CD4-positive, alpha-beta T cell treated with Interleukin-12 subunit alpha and Interleukin-12 subunit beta, for 1 hour (primary cell): Measurements from ENCODE around the gene SYNGR3.
"Not testable (repeated sequence)": the region's sequence is repeated elsewhere in the genome, so short reads cannot be mapped to it uniquely, and the experiment has no call there.

Experiments used
- DNase-seq: peaks from one replicate; pipeline ENCODE4 v3.0.0-alpha.2; 2020

Gene SYNGR3

DNA sequence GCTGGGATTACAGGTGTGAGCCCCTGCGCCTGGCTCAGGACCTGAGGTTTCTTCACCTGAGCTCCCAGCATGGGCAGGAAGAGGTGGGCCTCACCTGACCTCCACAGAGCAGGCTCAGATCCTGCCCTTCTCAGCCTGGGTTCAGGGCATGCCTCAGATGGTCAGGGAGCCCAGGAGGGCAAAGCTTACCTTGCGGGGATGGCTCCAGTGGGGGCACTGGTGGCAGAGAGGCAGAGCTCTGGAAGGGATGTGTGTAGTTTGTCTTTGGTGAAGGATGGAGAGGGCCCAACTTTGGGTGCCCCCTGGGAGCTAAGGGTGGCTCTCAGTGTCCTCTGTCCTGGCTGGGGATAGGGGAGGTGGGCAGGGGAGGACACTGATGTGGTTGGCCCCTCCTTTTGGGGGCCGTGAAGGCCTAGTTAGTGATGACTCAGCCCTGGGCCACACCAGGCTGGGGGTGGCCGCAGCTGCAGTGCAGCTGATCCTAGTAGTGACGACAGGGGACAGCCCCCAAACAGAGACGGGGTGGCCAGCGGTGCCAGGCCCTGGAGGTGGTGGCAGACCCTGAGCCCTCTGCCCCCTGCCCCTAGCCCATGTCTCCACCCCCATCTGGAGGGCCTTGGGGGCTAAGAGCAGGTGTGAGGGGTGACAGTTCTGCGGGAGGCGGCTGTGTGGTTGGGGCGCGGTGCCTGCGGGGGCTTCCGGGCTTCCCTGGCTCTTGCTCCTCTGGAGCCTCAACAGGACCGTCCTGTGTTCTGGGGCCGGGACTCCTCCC is 42.7 kb downstream of the SYNGR3 start:
- no peak for DNase-seq

DNA sequence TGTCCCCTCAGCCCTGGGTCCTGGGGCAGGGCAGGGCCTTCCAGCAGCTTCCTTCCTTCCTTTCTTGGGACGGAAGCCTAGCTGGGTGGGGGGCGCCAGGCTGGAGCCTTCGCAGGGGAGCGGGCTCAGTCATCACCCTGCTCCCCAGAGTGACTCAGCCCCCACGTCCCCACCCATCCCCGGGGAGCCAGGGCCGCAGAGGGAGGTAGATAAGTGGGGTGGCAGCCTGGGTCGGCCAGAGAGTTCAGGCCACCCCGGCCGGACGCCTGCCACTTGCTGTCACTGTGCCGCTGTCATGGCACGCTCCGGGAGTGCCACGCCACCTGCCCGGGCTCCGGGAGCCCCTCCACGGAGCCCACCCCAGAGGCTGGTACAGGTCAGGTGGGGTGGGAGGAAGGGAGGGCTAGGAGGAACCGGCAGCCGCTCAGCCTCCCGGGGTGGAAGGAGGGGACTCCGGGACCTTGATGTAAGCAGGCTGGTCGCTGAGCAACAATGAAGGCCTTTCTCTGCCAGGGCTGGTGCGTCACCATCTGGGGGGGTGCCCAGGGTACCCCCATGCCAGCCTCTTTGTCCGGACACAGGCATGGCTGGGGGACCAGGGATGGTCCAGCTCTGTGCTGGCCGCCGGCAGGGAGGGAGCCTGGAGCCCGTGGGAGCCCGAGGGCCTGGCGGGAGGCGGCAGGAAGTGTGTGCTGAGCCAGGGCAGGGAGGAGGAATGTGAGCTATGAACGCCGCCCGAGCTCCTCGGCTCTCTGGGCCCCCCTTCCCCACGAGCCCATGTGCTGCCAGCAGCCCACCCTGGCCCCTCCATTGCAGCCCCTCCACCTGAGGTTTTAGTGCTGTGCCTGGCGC is 43.5 kb downstream of the SYNGR3 start:
- no peak for DNase-seq

DNA sequence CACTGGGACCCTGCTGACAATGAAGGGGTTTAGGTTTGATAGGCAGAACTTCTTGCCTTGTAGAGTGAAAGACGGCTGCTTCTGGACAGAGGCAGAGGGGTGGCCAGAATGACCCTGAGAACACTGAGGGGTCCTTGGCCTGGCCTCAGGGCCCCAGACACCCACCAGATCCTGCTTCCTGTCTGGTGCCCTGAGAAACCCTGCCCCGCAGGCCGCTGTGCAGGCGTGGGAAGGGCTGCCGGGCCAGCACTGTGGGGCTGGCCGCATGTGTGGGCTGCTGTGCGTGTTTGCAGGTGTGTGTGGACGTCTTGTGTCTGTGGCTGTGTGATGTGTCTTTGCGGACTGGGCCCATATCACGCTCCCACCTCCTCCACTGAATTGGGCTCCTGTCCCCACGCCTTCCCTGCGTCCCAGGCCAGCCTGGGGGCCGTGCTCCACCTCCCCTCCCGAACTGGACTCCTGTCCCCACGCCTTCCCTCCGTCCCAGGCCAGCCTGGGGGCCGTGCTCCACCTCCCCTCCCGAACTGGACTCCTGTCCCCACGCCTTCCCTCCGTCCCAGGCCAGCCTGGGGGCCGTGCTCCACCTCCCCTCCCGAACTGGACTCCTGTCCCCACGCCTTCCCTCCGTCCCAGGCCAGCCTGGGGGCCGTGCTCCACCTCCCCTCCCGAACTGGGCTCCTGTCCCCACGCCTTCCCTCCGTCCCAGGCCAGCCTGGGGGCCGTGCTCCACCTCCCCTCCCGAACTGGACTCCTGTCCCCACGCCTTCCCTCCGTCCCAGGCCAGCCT is 44.3 kb downstream of the SYNGR3 start:
- not testable (repeated sequence) for DNase-seq

DNA sequence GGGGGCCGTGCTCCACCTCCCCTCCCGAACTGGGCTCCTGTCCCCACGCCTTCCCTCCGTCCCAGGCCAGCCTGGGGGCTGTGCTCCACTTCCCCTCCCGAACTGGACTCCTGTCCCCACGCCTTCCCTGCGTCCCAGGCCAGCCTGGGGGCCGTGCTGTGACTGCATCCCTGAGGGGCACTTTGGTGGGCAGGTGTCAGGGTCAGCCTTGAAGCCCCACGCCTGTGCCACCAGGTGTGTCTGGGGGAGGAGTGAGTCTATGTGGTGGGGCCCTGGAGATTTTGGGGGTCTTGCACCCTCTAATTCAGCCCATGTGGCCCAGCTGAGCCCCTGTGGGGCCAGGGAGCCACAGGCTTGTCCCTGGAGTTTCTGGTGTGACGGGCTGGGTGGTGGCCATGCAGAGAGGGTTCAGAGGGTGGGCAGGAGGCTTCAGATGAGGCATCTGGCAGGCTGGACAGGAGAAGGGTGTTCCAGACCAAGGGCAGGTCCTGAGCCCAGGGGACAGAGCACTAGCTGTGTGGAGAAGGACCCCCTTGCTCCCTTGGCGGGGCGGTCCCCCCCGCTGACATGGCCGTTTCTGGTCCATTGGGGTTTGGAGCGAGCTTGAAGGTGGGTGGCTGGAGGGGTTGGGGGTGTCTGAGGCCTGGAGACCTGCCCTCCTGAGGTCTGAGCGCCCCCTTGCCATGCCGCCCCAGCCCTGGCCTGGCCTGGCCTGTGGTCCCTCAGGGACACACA is 45.1 kb downstream of the SYNGR3 start:
- DNase-seq, result no peak

DNA sequence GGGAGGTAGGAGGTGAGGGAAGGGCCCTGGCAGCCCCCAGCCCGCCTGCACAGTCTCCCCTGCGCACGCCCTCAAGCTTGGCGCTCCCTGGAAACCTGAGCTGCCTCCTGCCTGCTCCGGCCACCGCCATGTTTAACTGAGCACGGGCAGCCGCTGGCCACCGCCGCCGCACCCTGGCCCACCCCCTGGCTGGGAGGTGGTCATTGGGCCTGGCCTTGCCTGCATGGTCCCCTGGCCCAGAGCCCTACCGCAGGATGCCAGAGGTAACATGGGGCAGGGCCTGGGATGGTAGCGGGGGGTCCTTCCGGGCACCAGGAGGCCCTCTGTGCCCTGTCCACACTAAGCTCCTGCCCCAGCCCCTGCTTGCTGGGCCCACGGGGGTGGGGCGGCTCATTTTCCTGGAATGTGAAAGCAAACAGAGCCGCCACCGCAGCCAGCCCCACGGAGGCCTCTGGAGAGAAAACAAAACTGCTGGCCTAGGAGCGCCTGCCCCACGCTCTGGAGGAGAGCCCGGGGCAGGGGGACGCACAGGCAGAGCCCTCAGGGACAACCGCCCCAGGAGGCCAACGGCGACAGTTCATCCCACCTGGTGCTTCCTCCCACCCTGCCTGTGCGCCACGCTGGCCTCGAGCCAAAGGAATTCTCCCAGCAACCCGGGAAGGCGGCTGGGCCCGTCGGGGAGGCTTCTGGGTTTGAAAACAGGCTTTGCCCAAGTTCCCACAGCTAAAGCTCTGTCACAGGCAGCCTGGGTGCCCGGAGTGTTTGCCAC is 45.8 kb downstream of the SYNGR3 start:
- DNase-seq, result no peak

DNA sequence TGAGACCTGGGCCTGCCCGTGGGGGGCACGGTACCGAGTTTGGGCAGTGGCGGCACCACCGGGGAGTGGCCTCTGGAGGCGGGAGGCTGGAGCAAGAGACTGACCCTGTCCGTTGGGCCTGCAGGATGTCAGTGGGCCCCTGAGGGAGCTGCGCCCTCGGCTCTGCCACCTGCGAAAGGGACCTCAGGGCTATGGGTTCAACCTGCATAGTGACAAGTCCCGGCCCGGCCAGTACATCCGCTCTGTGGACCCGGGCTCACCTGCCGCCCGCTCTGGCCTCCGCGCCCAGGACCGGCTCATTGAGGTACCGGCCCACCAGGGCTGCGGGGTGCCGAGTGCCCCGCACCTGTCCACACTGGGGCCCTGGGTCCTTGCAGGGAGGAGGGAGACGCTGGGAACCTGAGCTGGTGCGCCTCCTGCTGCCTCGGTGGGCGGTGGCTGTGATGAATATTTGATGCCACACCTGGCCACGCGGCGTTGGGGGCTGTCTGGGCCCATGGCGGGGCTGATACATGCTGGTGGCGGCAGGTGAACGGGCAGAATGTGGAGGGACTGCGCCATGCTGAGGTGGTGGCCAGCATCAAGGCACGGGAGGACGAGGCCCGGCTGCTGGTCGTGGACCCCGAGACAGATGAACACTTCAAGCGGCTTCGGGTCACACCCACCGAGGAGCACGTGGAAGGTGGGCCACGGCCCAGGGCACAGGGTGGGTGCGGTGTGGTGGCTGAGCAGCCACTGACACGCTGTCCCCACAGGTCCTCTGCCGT is 46.6 kb downstream of the SYNGR3 start:
- no peak for DNase-seq

DNA sequence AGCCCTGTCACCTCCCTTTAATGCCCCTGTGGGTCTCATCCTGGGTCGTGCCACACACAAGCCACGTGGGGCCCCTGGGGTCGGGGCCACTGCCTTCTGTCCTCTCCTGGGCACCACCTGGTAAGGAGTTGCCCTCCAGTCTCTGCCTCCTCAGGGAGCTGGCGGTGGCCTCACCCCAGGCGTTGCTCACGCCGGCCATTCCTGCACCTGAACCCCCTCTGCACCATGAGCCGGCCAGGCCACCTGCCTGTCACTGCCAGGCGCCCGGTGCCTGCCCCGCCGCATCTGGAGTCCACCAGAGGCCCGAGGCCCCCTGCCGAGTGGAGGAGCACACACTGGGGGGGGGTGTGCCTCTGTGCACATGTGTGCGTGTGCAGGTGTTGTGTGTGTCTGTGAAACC is 47.3 kb downstream of the SYNGR3 start:
- DNase-seq, result no peak

DNA sequence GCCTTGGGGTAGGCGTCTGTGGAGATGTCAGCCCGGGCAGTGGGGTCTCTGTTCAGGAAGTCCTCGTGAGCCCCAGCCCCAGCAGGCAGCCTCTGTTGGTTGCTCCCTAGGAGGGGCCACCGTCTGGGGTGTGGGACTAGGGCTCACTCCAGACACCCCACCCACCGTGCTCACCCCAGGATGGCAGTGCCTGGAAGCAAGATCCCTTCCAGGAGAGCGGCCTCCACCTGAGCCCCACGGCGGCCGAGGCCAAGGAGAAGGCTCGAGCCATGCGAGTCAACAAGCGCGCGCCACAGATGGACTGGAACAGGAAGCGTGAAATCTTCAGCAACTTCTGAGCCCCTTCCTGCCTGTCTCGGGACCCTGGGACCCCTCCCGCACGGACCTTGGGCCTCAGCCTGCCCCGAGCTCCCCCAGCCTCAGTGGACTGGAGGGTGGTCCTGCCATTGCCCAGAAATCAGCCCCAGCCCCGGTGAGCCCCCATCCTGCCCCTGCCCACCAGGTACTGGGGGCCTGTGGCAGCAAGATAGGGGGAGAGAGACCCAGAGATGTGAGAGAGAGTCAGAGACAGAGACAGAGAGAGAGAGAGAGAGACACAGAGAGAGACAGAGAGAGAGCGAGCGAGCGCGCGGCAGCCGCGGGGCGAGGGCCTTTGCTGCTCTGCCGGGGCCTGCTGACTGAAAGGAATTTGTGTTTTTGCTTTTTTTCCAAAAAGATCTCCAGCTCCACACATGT is 48.0 kb downstream of the SYNGR3 start:
- DNase-seq, result no peak

DNA sequence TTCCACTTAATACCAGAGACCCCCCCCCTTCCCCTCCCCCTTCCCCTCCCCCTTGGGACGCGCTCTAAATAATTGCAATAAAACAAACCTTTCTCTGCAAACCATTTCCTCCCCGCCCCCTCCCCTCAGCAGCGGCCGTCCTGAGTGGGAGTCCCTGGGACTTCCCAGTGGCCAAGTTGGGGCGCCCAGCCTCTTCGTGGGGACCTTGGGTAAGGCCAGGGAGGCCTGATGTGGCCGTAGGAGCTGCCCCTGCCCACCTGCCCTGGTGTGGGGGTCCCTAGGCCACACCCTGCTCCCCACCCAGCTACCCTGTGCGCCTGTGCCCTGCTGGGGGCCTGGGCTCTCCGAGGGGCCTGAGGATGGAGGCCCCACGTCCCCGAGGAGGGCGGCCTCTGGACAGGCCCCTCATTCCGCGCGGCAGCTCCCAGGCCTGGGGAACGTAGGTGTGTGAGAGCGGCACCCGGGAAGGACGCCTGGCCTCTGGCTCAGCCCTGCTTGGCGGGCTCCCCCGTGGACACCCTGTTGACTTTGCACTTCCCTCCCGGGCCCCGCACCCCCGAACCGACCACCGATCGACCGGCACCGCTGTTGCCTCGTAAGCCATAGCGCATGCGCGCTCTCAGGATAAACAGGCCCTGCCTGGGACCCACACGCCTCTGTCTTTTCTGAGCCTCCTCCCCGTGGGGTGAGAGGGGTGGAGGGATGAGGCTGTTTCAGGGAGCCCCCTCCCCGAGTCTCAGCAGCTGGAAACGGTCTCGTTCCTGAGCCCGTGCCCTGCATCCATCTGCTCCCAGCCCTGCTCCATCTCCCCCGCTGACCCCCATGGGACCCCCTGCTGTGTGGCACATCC is 48.8 kb downstream of the SYNGR3 start:
- no peak for DNase-seq

DNA sequence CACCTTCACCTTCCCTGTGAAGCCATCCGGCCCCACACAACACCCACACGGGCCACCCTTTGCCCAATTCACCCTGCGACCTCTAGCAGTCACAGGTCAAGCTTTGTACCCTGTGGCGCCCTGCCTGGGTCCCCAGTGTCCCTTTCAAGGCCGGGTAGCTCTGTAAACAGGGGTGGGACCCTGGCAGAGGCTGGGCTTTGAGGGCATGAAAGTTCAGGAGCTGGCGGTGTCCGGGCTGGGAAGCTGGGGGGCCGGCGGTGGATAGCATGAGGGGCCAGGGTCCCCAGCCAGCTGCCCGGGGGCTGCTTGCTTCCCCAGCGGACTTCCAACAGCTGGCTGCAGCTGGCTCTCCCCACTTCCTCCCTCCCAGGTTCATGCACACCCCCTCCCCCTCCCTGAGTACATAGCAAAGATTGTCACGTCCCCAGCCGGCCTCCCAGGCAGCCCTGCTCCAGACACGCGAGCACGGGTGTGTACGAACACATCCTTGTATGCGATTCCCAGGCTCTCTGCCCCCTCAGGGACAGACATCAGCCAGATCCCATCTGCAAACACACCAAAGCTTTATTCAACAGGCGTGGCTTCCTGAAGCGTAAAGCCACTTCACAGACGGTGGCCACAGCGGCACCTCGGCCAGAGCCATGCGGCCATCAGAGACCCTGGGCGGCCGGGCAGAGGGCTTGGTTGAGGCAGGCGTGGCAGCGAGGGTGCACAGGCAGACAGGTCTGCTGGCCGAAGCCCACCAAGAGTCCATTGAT is 49.7 kb downstream of the SYNGR3 start:
- DNase-seq, result no peak

DNA sequence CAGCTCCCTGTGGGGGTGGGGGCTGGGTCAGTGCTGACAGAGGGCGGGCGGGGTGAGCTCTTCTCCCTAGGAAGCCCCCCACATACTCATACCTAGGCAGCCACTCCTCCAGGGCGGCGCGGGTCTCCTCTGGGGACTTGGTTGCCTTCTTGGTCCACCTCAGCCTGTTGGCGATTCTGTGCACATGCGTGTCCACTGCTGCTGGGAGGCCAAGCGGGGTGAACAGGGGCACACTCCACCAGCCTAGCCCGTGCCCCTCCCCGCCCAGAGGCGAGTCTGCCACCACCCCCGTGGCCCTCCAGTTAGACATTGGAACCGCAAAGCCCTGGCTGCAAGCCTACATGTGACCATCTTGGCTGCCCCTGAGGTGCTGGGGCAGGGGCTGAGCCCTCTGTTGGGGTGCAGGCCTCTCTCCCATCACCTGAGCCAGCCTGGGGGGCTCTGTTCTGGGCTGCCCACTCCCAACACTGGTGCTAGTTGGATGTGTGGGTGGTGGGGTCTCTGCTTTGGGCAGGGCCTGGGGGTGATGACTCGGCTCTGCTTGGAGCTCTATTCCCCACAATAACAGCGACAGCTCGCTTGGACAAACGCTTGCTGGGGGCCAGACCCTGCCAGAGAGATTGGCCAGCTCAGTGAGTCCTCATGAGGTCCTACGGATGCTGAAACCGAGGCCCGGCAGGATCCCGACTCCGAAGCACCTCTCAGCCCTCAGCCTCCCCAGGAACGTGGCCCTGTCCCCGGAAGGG is 50.4 kb downstream of the SYNGR3 start:
- no peak for DNase-seq

DNA sequence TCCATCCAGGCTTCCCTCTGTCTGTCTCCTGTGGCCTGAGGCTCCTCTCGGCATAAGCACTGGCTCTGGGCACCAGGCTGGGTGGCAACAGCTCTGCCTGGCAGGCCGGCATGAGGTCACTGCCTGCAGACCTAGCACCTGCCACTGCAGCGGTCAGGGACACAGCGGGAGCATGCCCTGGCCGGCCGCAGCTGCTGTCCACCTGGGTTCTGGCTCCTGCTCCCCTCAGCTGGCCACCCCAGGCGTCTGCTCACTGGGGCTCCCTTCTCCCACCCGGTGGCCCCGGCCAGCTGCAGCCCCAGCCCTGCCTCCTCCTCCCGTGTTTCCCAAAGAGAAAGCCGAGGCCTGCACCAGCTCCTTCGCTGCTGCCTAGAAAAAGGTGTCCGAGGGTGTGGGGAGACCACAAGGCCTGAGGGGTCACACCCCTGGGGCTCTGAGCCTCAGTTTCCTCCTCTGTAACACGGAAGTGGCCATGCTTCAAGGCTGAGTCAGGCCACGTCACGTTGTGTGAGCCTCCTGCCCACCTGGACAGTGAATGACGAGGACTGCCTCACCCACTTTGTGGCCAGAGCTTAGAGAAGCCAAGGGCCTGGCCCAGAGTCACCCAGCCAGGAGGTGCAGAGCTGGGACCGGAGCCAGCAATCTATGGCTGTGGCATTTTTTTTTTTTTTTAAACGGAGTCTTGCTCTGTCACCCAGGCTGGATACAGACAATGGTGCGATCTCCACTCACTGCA is 51.2 kb downstream of the SYNGR3 start:
- no peak for DNase-seq

DNA sequence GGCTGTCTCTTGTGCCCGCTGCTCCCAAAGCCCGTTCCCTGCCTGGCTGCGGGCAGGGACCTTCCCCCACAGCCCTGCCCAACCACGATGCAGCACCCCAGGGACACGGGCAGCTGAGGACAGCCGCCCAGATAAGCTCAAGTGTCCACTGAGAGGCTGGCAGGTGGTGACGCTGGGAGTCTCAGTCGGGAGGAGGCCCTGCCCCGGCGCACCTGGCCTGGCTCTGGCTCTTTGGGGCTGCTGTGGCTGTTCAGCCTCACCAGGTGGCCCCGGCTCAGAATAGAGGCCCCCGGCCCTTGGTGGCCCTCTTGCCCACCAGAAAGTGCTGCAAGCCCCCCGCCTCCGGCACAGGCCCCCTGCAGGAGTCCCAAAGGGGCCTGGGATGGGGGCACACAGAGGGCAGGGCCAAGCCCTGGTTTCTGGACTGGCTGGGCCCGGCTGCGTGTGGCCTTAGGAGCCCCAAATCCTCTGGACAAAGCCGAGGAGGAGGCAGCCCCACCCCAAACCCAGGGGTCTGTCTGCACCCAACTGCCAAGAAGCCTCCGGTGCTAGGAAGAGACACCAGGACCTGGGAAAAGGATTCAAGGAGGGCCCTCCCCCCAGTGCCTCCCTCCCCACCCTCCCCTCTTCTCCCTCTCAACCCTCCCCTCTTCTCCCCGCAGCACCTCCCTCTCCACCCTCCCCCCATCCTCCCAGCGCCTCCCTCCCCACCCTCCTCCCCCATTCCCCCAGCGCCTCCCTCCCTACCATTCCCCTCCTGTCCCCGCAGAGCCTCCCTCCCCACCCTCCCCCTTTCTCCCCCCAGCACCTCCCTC is 52.6 kb downstream of the SYNGR3 start:
- no peak for DNase-seq

DNA sequence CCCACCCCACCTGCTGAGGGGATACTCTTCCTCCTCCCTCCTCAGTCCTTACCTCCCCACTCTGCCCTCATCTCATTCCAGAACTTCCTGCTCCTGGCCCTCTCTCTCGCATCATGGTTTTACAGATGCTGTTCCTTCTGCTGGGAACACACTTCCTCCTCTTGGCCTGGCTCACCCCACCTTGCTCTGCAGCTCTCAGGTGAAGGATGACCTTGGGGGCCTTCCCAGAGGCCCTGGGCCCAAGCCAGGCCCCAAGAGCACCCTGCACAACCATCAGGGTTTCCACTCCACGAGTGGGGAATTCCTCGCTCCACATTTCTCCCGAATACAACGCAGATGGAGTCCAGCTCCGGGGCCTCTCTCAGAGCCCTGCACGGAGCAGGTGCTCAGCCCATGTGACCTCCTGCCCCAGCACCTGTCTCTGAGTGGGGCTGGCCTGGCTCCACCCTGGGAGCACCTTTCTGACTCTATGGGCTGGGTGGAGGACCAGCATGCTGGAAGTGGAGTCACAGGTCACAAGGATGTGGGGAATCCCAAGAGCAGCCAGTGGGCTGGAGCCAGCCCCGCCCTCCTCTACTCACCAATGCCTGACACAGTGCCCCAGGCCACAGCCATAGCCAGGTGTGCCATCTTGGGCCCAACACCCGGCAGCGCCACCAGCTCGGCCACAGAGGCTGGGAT is 53.4 kb downstream of the SYNGR3 start:
- no peak for DNase-seq
